Sigmoid colon (tissue), 3 donors: Measurements from ENCODE around the gene GRIN2A.

ENCODE experiments used
- CTCF ChIP-seq, 4 experiments: fragments of 450-650 bp in 3 of 4; fragments of 200-600 bp in 1 of 4; IDR thresholded peaks; one replicate each; pipeline ENCODE4 v1.5.1; 2016 to 2019; ENCODE audit warnings: antibody characterized with exemption in 4 of 4, mild to moderate bottlenecking in 3 of 4, moderate library complexity in 2 of 4
- POLR2A ChIP-seq, 2 donors: fragments of 450-650 bp; IDR thresholded peaks; one replicate each; pipeline ENCODE4 v1.6.1; 2016; ENCODE audit warnings: antibody characterized with exemption in 2 of 2, mild to moderate bottlenecking in 2 of 2, moderate library complexity in 2 of 2

GRCh38 chr16:9756434-9756833 is 425.8 kb downstream of the GRIN2A start:
- TF ChIP-seq CTCF (IDR thresholded peaks at IDR 0.05): no peak
- no peak for TF ChIP-seq POLR2A (IDR thresholded peaks at IDR 0.05)
